HAP-1 (cell line): ENCODE results near the gene DIAPH3.

ENCODE experiments used
- DNase-seq, 2 experiments: peaks; one replicate each; pipeline ENCODE4 v3.0.0-alpha.2; 2016 to 2020; ENCODE audit warnings: low spot score in 2 of 2
- H3K27me3 ChIP-seq: fragments of 250-450 bp; sonication (Bioruptor Pico); 2 replicates; pipeline ENCODE4 v1.5.1; 2020; ENCODE audit warnings: low read depth, mild to moderate bottlenecking, moderate library complexity
- H3K36me3 ChIP-seq: fragments of 250-450 bp; sonication (Bioruptor Pico); replicated peaks from 2 replicates; pipeline ENCODE4 v1.5.1; 2020; ENCODE audit warnings: mild to moderate bottlenecking
- H3K4me1 ChIP-seq: fragments of 250-450 bp; sonication (Bioruptor Pico); 2 replicates; pipeline ENCODE4 v1.5.1; 2020; ENCODE audit warnings: mild to moderate bottlenecking
- H3K4me3 ChIP-seq: fragments of 250-450 bp; sonication (Bioruptor Pico); 2 replicates; pipeline ENCODE4 v1.5.1; 2020; ENCODE audit warnings: mild to moderate bottlenecking, moderate library complexity
- H3K9me3 ChIP-seq: fragments of 250-450 bp; sonication (Bioruptor Pico); 2 replicates; pipeline ENCODE4 v1.5.1; 2020; ENCODE audit warnings: mild to moderate bottlenecking, moderate library complexity
- in situ Hi-C: fragments of 300-500 bp; cut with MboI; formaldehyde crosslinking; loops from 3 replicates; pipeline ENCODE4 v1.14.3; 2020; ENCODE audit warnings: low sequenced_read_pairs, inconsistent platforms, mixed read lengths

Gene DIAPH3

DNA sequence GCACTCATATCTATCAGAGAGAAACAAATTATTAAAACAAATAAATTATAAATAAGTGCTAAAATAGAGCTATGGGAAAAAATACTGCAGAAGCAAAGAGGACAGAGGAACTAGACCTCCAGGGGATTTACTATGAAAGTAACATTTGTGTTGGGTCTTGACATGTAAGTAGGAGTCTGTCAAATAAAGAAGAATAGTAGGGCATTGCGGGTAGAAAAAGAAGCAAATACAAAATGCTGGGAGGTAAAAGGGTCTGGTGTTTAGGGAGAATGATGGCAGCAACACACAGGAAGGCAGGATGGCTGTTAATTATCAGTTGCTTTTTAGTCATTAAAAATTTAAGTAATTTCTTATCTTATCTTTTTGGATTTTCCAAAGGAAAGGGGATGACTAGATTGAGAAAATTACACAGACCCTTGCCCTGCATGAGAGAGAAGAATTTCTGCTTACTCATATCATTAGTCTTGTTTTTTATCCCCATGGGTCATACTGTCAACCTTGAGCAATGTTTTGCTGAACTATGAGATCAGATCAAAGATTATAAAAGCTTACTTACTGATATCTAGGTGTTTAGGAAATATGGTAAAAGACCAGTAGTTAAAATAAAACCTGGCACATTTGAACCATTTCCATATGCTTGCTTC is 472.7 kb downstream of the DIAPH3 start:
- H3K36me3 ChIP-seq, result no peaks in the 10 kb centered on the region
- H3K4me3 ChIP-seq, result no peak overlapping the region
- peaks cover 13% of the 10 kb centered on the region for H3K4me1 ChIP-seq
- H3K9me3 ChIP-seq, result no peaks in the 10 kb centered on the region
- no peak for DNase-seq
- in situ Hi-C loops, result loop anchor here (10.0 kb wide), 1 partner anchor 644 kb away; no protein-coding TSS in a partner anchor
- no peaks in the 10 kb centered on the region for H3K27me3 ChIP-seq

DNA sequence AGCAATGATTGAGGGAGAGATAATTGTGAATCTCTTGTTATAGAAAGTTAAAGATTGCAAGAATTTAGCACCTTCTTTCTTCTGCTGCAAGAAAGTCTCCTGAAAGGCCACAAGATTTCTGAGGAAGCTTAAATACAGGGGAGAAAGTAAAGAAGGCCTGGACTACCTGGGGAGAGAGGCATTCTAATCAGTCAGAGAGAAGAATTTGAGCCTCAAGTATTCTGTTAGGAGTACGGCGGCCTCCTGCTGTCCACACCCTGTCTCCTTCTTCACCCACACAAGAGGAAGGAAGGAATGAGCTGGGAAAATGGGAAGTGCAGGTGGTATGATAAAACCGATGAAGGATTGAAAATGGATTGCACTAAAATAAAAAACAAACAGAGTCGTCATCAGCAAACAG is 474.7 kb downstream of the DIAPH3 start:
- Histone ChIP-seq H3K4me3 (no peak overlapping the region), H3K36me3 (no peaks in the 10 kb centered on the region), H3K9me3 (no peaks in the 10 kb centered on the region), H3K4me1 (peaks cover 26% of the 10 kb centered on the region), H3K27me3 (no peaks in the 10 kb centered on the region)
- in situ Hi-C loops, result loop anchor here (10.0 kb wide), 1 partner anchor 216 kb away; no protein-coding TSS in a partner anchor
- DNase-seq, result no peak

DNA sequence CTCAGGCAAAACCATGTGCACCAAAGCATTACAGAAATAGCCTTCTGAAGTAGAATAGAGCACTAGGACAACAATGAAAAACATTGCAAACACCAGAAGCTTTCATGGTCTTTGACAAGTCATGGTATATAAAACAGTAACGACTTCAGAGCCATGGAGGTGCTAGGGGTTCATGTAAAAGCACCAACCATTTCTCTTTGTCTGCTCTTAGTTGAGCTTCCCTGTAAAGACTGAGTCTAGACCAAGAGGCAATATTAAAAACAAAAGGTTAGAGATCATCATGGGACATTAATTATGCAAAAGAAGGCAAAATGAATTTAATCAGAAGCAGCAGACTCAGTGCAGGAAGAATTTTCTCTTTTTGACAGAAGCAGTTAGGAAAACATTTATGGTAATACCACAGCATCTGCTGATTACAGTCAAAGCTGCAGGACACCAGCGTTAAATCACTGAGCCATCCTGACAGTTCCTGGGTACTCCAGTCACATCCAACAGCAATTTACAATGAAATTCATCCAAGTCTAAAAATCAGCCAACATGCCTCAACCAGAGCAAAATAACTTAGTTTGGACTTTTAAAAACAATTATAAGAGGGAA is 476.8 kb downstream of the DIAPH3 start:
- peaks cover 35% of the 10 kb centered on the region for H3K4me1 ChIP-seq
- in situ Hi-C loops, result loop anchor here (10.0 kb wide), 1 partner anchor 218 kb away; no protein-coding TSS in a partner anchor
- no peaks in the 10 kb centered on the region for H3K27me3 ChIP-seq
- H3K36me3 ChIP-seq, result no peaks in the 10 kb centered on the region
- DNase-seq, result no peak
- no peaks in the 10 kb centered on the region for H3K9me3 ChIP-seq
- H3K4me3 ChIP-seq, result no peak overlapping the region

DNA sequence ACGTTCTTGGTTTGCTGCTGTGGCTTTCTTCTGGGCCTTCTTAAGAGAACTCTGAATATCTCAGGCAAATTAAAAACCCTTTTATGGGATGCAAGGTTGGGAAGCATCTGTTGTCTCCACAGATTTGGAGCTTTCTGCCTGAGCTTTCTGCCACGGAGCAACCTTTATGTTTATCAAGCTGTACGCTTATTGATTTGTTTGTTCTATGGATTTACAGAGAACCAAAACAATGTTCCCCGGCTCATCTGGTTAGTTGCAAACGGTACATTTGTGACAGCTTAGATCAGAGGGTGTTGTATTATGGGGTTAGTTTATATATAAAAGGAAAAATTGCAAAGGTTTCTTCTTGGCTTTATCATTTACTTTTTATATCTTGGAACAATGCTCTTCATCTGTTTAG is 479.6 kb downstream of the DIAPH3 start:
- Histone ChIP-seq H3K27me3 (no peaks in the 10 kb centered on the region), H3K4me3 (no peak overlapping the region), H3K4me1 (peaks cover 33% of the 10 kb centered on the region), H3K9me3 (no peaks in the 10 kb centered on the region), H3K36me3 (no peaks in the 10 kb centered on the region)
- in situ Hi-C loops, result loop anchor here (10.0 kb wide), 1 partner anchor 221 kb away; no protein-coding TSS in a partner anchor
- DNase-seq, result peak in 1 of 2 experiments; percentile 44

DNA sequence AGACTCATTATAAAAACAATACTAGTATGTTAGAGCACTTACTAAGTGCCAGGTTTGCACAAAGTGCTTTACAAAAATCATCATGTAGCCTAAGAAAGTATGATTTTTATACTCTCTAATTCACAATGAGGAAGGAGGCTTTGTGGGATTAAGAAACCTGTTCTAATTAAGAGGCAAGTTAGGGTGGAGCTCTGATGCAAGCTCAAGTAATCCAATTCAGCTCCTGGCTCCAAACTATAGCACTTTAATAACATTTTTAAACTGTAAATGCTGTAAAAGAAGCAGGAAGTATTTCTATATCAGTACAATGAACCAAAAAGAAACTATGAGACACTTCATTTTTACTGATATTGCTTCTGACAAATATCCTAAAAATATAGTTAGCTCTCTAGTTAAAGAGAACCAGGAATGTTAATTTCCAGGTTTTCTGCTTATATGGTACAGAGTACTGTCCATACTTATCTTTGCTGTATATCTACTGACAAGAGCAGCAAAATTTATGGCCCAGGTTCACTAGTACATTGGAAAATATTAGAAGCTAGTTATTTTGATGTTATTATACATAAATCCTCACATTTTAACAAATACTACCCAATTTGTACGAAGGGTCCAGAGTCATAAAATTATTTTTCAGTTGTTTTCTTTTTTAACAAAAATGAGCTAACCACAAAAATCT is 482.0 kb downstream of the DIAPH3 start:
- in situ Hi-C loops, result loop anchor here (10.0 kb wide), 1 partner anchor 223 kb away; no protein-coding TSS in a partner anchor
- H3K27me3 ChIP-seq, result no peaks in the 10 kb centered on the region
- no peak for DNase-seq
- no peaks in the 10 kb centered on the region for H3K9me3 ChIP-seq
- no peaks in the 10 kb centered on the region for H3K36me3 ChIP-seq
- H3K4me1 ChIP-seq, result peaks cover 33% of the 10 kb centered on the region
- no peak overlapping the region for H3K4me3 ChIP-seq

DNA sequence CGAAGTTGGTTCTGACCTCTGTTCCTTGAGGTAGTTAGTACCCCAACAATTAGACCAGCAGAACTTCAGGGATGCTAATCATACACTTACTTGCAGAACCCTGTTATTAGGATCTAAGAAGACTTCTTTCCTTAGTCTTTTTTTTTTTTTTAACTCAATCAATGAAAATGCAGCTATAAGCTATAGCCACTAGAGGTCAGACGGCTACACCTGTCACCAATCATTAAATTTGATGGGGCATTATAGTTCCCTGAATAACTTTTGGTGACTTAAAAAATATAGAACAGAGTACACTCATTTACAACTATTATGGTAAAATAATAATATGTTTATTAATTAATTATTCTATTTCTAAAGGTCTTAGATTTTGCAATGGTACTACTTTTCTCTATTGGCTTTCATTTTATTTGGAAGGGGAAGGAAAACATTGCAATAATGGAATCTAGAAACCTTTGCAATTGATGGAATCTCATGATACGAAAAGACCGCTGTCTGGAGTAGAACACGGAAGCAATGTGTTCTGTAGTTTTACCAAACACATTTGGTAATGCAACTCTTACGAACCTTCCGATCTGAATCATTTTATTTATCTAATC is 483.2 kb downstream of the DIAPH3 start:
- H3K27me3 ChIP-seq, result no peaks in the 10 kb centered on the region
- H3K9me3 ChIP-seq, result no peaks in the 10 kb centered on the region
- no peaks in the 10 kb centered on the region for H3K36me3 ChIP-seq
- H3K4me1 ChIP-seq, result peaks cover 28% of the 10 kb centered on the region
- no peak overlapping the region for H3K4me3 ChIP-seq
- in situ Hi-C loops, result loop anchor here (10.0 kb wide), 1 partner anchor 224 kb away; no protein-coding TSS in a partner anchor
- DNase-seq, result peak in 1 of 2 experiments; percentile 38

DNA sequence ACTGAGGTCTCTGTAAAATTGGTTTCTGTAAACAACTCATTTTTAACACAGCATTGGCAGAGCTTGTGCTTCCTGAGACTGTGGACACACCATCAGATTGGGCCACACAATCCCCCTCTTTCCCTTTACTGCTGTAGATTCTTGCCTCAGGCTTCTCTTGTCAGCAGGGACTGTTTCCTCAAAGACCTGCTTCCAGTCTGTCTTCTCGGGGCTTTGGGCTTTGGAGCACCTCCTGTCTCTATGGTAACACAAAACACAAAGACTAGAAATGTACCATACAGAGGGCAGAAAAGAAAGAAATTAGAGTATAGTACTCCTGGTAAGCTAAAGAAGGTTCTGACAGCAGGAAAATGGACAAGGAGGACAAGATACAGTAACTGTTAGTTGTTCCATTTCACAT is 484.5 kb downstream of the DIAPH3 start:
- no peak overlapping the region for H3K4me3 ChIP-seq
- H3K4me1 ChIP-seq, result peaks cover 15% of the 10 kb centered on the region
- in situ Hi-C loops, result loop anchor here (10.0 kb wide), 1 partner anchor 284 kb away; no protein-coding TSS in a partner anchor
- no peaks in the 10 kb centered on the region for H3K27me3 ChIP-seq
- peak in 1 of 2 experiments; percentile 15 for DNase-seq
- H3K9me3 ChIP-seq, result no peaks in the 10 kb centered on the region
- H3K36me3 ChIP-seq, result no peaks in the 10 kb centered on the region

DNA sequence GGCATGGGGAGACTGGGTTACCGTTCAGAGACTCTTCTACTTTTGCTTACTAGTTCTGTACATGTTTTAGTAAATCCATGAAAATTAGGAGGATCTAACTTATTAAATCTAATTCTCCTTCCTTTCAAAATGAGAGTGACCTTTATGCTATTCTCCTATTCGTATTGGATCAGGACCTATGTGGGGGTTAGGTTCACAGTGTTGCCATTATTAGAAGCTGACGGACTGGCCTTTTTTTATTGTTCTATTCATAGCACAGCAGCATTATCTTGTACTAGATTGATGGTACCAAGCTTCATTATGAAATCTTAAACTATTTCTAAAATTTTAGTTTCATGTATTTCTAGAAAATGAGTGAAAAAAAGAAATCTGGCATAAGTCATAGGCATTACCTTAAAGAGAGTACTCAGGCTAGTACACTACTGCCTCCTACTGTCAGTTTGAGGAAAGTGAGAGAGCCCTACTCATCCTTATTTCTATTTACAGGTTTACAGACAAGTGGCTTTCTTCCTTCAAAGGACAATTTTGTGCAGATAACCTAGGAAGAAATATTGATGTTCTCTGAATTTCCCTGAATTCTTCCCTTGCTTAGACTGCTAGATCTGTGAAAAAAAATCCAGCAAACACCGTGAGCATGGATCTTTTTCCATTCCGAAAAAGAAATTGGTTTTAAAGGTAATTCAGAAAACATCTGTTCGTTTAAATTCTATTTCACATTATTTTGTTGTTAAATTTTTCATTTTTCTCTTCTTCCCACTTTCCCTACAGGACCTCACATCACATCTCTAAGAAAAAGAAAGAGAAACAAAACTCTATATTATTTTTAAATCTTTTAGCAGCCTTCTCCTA is 485.5 kb downstream of the DIAPH3 start:
- in situ Hi-C loops, result loop anchor here (10.0 kb wide), 1 partner anchor 283 kb away; no protein-coding TSS in a partner anchor
- Histone ChIP-seq H3K4me3 (no peak overlapping the region), H3K4me1 (peaks cover 5% of the 10 kb centered on the region; the same call in 1 of the 2 replicates), H3K27me3 (no peaks in the 10 kb centered on the region), H3K36me3 (no peaks in the 10 kb centered on the region), H3K9me3 (no peaks in the 10 kb centered on the region)
- peak; percentile 34 to 75 for DNase-seq

DNA sequence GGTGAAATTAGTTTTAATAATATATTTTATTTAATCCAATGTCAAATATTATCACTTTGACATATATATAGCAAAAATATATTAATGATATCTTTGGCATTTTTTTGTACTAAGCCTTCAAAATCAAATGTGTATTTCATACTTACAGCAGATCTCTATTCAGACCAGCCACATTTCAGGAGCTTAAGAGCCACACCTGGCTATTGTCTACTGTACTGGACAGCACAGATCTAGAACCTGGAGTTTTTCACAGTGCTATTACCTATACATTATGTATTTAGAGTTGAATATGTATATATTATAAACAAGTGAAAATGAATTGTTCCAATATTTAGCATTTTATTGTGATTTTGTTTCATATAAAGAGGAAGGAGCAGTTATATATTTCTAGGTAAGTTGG is 486.3 kb downstream of the DIAPH3 start:
- Histone ChIP-seq H3K27me3 (no peaks in the 10 kb centered on the region), H3K9me3 (no peaks in the 10 kb centered on the region), H3K4me1 (peaks cover 5% of the 10 kb centered on the region; the same call in 1 of the 2 replicates), H3K36me3 (no peaks in the 10 kb centered on the region), H3K4me3 (no peak overlapping the region)
- in situ Hi-C loops, result loop anchor here (10.0 kb wide), 1 partner anchor 283 kb away; no protein-coding TSS in a partner anchor
- DNase-seq, result no peak

DNA sequence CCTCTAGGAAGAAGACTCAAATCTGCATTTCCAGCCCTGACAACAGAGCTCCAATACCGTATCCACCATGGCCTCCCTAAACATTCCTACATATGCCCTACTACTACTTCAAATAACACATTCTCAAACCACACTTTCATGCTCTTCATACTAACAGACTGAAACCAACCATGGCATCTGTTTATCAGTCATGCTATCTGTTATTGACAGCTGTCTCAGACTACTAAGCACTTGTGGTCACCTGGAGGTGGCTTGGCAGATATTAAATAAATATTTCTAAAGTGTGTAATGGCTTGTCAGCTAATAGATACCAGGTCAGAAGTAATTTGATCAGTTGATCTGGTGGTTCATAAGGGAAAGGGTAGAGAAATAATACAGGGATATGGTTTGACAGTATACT is 489.1 kb downstream of the DIAPH3 start:
- in situ Hi-C loops, result loop anchor here (10.0 kb wide), 1 partner anchor 280 kb away; no protein-coding TSS in a partner anchor
- DNase-seq, result no peak
- Histone ChIP-seq H3K27me3 (no peaks in the 10 kb centered on the region), H3K4me1 (no peaks in the 10 kb centered on the region), H3K9me3 (no peaks in the 10 kb centered on the region), H3K4me3 (no peak overlapping the region), H3K36me3 (no peaks in the 10 kb centered on the region)

DNA sequence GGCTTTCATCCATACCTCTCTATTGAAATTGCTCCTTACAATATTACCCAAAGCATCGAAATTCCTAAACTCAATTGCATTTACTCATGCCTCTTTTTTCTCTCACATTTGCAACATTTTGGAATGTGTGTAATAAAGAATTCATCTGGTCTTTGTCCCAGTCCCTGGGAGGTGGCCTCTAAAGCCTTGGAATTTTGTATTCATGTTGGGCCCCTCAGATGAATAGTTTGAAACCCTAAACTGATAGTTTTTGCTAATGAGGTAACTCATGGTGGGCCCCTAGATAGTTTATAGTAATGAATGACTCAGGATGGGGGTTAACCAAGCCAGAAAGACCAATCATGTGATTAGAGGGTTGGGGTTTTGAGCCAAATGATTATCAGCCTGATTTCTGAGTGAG is 490.4 kb downstream of the DIAPH3 start:
- no peaks in the 10 kb centered on the region for H3K9me3 ChIP-seq
- no peaks in the 10 kb centered on the region for H3K36me3 ChIP-seq
- no peaks in the 10 kb centered on the region for H3K4me1 ChIP-seq
- in situ Hi-C loops, result loop anchor here (10.0 kb wide), 1 partner anchor 278 kb away; no protein-coding TSS in a partner anchor
- H3K4me3 ChIP-seq, result no peak overlapping the region
- no peak for DNase-seq
- no peaks in the 10 kb centered on the region for H3K27me3 ChIP-seq

DNA sequence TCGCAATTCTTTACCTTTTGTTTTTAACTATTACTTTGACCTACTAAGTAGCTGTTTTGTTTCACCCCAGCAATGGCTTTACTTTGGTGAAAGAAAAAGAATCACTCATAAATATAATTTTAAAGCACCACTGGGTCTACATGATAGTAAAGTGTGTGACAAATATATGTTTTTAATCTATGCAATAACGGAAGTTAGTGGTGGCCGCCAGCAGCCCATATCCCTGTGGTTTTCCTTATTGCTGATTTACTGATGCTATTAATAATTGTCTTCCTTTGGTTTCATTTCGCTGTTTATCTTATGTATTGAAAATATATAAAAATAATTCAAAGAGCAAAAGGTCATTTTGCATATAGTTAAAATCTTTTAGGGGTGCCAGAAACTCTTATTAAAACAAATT is 491.3 kb downstream of the DIAPH3 start:
- H3K36me3 ChIP-seq, result no peaks in the 10 kb centered on the region
- no peak for DNase-seq
- no peaks in the 10 kb centered on the region for H3K4me1 ChIP-seq
- no peaks in the 10 kb centered on the region for H3K27me3 ChIP-seq
- H3K9me3 ChIP-seq, result no peaks in the 10 kb centered on the region
- H3K4me3 ChIP-seq, result no peak overlapping the region
- in situ Hi-C loops, result loop anchor here (10.0 kb wide), 1 partner anchor 278 kb away; no protein-coding TSS in a partner anchor

DNA sequence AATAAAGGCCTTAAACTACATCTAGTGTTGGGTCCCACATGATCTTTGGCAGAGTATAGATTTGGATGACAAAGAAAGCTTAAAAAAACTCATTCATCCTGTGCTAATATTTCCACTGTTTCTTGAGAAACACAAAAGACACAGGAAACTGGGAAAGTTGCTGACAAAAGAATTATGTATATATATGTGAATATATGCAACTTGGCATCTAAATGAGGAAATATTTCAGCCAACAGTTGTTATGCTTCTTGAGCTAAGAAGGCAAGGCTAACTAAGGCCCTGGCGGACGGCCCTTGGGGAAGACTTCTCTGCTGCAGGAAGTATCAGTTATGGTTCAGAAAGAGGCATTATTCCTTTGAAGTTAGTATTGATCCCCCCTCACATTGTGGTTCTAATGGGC is 491.8 kb downstream of the DIAPH3 start:
- no peak overlapping the region for H3K4me3 ChIP-seq
- no peak for DNase-seq
- no peaks in the 10 kb centered on the region for H3K4me1 ChIP-seq
- H3K36me3 ChIP-seq, result no peaks in the 10 kb centered on the region
- no peaks in the 10 kb centered on the region for H3K9me3 ChIP-seq
- in situ Hi-C loops, result loop anchor here (10.0 kb wide), 1 partner anchor 277 kb away; no protein-coding TSS in a partner anchor
- no peaks in the 10 kb centered on the region for H3K27me3 ChIP-seq
